Loucy (cell line): ENCODE results near the gene KATNIP.

Experiments used
- CTCF ChIP-seq: fragments of 200-600 bp; sonication (generic); conservative IDR thresholded peaks from 2 replicates; pipeline ENCODE4 v1.5.1; 2014; ENCODE audit warnings: mild to moderate bottlenecking, antibody characterized with exemption, low read length
- EZH2phosphoT487 ChIP-seq: fragments of 200-600 bp; IDR thresholded peaks from 2 replicates; pipeline ENCODE4 v1.6.1; 2018; ENCODE audit warnings: antibody characterized with exemption, mild to moderate bottlenecking, moderate library complexity, borderline replicate concordance

- TF ChIP-seq CTCF (no peak), EZH2phosphoT487 (no peak)
These were observed 31.7 kb upstream of the KATNIP start for GRCh38 chr16:27518226-27518625.
